ENCODE results near the gene UGT1A8. TPM values are rescaled to one million over a fixed set of nuclear protein-coding genes. Genes with fewer than 3 reads are reported as not detected.

The UGT1A8 gene
- total and polyA plus RNA-seq, 2 donors (not counting 3 experiments of a cell fraction or from before 2014, with no cell fraction given), result not detected

- Histone ChIP-seq H3K4me3 (replicated peaks in 1 of 3; ENCODE audit: insufficient read depth in 1 of 3, low read depth in 1 of 3, low read length in 3 of 3) (no peak overlapping the region), H3K27me3 (ENCODE audit: control insufficient read depth in 2 of 2, insufficient read depth in 2 of 2, low read length in 2 of 2) (no peaks in the 10 kb centered on the region), H3K9me1 (replicated peaks; ENCODE audit: control insufficient read depth, extremely low read depth, insufficient read depth, low read length) (no peaks in the 10 kb centered on the region), H3K4me1 (ENCODE audit: control insufficient read depth, extremely low read depth, insufficient read depth, low read length) (no peaks in the 10 kb centered on the region), H3K4me2 (ENCODE audit: insufficient read depth, low read length) (no peak overlapping the region), H4K20me1 (replicated peaks; ENCODE audit: control insufficient read depth, extremely low read depth, insufficient read depth, low read length) (no peaks in the 10 kb centered on the region), H2AFZ (ENCODE audit: low read depth, low read length) (no peak overlapping the region), H3K36me3 (ENCODE audit: control insufficient read depth in 2 of 2, extremely low read depth in 1 of 2, insufficient read depth in 2 of 2, low read length in 2 of 2) (no peaks in the 10 kb centered on the region), H3K27ac (ENCODE audit: insufficient read depth, low read depth, low read length) (no peak overlapping the region), H3K9me3 (replicated peaks; ENCODE audit: control insufficient read depth, insufficient read depth, low read length) (no peaks in the 10 kb centered on the region), H3K79me2 (ENCODE audit: control insufficient read depth, insufficient read depth, low read length) (no peaks in the 10 kb centered on the region), H3K9ac (replicated peaks; ENCODE audit: extremely low read depth, insufficient read depth, low read length) (no peak overlapping the region)
- dilution Hi-C loops (cut with MboI; ENCODE audit: extremely low pct_ligation_motif_present, low sequenced_read_pairs) (no loop called here), intact Hi-C loops (cut with micrococcal nuclease) (no loop called here)
- POLR2A ChIA-PET, result no interaction called here
- CTCF ChIA-PET, result interaction anchor here (1.5 kb wide), 1 partner anchor 22 kb away, joined by 3 read pairs; no protein-coding TSS in a partner anchor
- TF ChIP-seq POLR2A (IDR thresholded peaks at IDR 0.05; ENCODE audit: low read depth, low read length) (no peak), MAX (IDR thresholded peaks at IDR 0.05; ENCODE audit: insufficient read depth, insufficient read length) (no peak), FOS (IDR thresholded peaks at IDR 0.05; ENCODE audit: borderline replicate concordance, insufficient read depth, low read length) (no peak), GATA2 (IDR thresholded peaks at IDR 0.05; ENCODE audit: insufficient read depth, insufficient read length, low read depth, low read length) (no peak), EZH2 (IDR thresholded peaks at IDR 0.05; ENCODE audit: borderline replicate concordance, low read depth, low read length, severe bottlenecking) (no peak), POLR2AphosphoS5 (IDR thresholded peaks at IDR 0.05; ENCODE audit: insufficient read depth, low read depth, low read length) (no peak), CTCF (IDR thresholded peaks at IDR 0.05; ENCODE audit: extremely low read depth in 1 of 2, insufficient read depth in 1 of 2, low read depth in 1 of 2, low read length in 2 of 2) (no peak), JUN (IDR thresholded peaks at IDR 0.05; ENCODE audit: borderline replicate concordance, insufficient read depth, insufficient read length, low read depth) (no peak), MYC (IDR thresholded peaks at IDR 0.05; ENCODE audit: low read depth, low read length) (no peak)
- FAIRE-seq (no peak), DNase-seq (ENCODE audit: low read depth, low spot score) (no peak)
- no TSS peak for BruUV-seq (replicated peaks)
Measured at GRCh38 chr2:233791151-233791882, 173.9 kb downstream of the UGT1A8 start.

All from endothelial cell of umbilical vein (primary cell).